Activated gamma-delta T cell treated with Interleukin-2 at 50 U/mL for 16 hours (primary cell): Measurements from ENCODE around the gene VBP1.
"Not testable (repeated sequence)": the region's sequence is repeated elsewhere in the genome, so short reads cannot be mapped to it uniquely, and the experiment has no call there.

ENCODE experiments used
- DNase-seq: peaks from one replicate; pipeline ENCODE4 v3.0.0-alpha.2; 2020

The VBP1 gene

DNA sequence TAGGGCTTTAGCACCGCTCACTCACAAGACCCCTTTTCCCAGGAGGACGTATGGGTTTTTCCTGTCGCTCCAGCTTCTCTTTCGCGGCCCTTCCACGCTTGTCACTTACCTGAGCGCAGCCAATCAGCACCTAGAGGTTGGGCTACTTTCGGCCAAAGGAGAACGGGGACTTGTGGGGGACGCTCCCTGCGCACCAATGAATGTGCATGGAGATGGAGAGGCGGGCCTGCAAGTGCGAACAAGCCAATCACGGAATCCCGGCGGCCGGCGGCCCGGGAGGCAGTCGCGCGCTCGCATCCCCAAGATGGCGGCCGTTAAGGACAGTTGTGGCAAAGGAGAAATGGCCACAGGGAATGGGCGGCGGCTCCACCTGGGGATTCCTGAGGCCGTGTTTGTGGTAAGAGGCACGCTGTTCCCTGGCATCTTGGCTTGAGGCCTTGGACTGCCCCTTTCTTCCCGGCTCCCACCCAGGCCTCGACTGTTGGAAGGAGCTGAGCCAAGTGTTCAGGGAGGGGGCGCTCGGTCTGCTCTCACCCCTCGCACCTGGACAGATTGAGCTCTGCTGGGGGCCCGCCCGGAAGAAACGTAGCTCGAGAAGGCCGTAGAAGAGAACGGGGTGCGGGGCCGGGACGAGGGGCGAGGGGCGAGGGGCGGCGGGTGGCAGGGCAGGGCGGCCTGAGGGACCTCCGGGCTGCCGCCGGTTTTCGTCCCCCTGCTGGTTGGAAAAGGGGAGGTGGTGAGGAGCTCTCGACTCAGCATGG is at the start of gene VBP1:
TSS of gene VBP1 (plus strand) at position 282 of the 761 bp plus-strand sequence. CDS start at position 305, 23 bp downstream.
- DNase-seq: peak; percentile 82

GRCh38 chrX:155169881-155170280 is 46.4 kb upstream of the VBP1 start:
- DNase-seq: no peak

DNA sequence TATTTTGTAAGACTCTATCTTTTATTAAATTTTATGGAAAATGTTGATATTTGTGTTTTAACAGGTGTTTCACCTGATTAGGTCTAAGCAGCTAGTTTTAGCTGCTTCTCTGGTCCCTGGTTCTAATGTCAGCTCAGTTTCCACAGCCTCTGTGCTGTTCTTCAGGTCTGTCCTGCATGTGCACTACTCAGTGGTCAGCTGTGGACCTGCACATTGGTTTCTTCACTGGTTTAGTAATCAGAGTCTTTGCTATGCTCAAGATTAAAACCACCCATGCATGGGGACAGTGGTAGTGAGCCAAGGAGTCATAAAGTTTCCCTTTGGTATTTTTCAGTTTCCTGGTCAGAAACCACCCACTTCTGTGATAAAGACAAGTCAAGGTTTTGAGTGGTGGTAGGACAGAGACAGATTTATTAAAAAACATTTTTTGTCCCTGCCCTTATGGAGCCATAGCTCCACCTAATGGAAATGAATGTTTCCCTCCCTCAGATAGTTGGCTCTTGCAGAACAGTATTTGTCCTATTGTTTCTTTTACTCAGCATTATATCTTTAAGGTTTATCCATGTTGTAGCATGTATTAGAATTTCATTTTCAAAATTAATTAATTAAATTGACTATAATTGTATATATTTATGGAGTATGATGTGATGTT is 36.8 kb upstream of the VBP1 start:
- no peak for DNase-seq

DNA sequence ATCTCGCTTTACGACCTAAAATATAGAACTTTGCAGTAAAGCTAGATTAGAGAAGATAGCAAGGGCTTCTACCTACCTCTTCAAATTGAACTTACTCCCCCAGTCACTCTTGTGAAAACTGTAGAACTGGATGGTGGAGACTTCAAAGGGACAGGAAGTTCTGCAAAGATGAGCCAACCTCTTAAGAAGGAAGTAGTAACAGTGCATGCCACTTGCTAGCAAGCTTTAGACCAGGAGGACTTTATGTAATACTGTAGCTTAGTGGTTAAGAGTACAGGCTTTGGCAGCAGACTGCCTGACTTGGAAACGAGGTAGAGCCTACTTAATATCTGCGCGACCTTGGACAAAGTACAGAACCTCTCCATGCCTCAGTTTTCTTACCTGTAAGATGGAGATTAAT is 27.5 kb upstream of the VBP1 start:
- peak; percentile 10 for DNase-seq

DNA sequence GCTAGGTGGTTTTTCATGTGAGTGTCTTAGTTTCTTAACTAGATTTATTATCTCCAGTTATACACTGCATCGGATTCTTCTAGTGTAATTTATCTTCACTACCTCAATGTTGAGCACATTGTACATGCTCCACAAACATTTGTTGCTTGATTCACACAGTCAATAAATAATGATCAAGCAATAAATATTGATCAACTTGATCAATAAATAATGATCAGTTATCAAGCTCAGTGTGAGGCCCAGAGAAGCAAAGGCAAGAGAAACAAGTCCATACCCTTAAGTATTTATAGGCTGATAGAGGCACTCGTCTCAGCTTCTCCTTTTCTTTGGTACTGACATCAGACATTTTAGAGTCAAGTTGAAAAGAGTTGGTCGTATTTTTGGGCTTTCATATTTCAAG is 5.1 kb upstream of the VBP1 start:
- DNase-seq: no peak

DNA sequence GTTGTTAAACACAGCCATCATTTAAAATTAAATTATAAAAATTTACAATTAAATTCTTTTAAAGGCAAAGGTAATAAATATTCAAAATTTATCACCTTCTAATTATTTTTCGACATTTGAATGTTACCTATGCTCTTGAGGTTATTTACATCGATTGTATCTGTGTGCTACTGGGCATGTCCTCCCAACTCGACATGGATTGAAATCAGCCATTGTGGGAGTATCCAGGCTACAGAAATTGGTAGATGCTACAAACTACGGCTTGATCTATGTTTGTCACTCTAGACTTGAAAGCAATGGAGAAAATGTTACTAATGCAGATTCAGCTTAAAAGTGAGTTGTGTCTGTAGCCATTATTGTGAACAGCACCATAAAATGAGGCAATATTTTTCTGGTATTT is 2.5 kb upstream of the VBP1 start:
- DNase-seq: no peak

DNA sequence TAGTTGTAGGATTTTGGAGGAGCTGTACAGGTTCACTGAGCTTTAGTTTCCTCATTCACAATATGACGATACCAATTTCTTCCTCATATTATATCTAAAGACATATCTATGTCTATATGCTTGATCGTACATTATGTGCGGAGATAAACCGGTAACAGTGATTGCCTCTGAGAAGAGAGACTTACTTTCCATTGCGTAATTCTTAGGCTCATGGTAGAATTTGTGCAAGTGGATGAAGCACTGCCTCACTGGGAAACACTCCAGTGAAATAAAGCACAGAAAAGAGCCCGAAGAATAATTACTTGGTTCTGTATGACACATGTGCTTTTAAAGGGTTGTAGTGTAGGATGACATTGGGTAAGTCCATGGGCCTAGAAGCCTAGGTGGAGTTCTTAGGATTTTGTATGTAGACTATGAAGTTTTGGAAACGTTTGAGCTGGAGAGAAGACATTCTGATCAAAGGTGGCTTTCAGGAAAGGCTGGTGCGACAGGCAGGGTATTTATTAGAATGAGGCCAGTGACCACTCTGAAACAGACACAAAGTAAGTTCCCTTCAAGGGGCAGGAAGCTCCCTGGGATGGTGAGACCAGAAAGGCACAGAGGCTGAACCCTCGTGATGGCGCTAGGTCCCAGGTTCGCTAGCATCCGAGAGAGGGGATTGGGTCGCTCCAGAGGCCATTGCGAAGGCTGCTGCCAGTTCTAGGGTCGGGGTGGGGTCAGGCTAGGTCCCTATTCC is 649 bp upstream of the VBP1 start:
- DNase-seq: no peak

DNA sequence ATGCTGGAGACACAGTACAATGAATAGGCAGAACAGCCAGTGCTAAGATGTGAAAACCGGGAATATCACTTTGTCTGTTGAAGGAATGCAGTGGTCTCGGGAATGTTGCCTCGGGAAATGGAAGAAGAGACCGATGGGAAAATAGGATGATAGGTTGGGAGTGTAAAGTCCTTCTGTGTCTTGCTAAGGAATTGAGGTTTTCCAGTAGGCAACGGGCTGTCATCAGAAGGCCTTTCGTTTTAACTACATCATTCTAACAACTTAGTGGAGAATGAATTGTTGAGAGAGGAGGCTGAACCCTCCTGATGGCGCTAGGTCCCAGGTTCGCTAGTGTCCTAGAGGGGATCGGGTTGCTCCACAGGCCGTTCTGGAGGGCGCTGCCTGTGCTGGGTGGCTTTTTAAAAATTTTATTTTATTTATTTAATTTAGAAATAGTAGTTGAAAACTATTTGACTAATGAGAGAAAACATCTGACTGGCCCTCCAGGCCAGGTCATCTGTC is 730 bp downstream of the VBP1 start:
- DNase-seq: no peak

DNA sequence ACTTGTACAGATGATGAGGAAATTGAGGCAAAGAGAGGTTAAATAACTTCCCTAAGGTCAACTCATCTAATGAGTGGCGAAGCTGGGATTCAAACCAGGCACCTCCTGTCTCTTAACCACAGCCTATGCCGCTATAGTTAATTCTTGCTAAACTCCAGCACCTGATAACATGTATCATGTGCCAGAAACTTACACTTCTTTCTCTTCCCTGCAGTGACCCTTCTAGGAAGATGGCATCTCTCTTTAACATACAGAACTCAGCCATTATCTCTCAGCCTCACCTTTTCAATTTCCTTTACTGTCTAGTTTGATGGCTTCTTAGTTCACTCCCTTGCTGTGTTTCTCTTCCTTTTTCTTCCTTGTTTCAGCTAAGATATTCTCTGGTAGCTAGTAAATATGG is 2.5 kb downstream of the VBP1 start:
- DNase-seq: no peak

GRCh38 chrX:155221351-155221750 is 5.1 kb downstream of the VBP1 start:
- no peak for DNase-seq

- not testable (repeated sequence) for DNase-seq
Measured at GRCh38 chrX:155223746-155224145, 7.5 kb downstream of the VBP1 start.

DNA sequence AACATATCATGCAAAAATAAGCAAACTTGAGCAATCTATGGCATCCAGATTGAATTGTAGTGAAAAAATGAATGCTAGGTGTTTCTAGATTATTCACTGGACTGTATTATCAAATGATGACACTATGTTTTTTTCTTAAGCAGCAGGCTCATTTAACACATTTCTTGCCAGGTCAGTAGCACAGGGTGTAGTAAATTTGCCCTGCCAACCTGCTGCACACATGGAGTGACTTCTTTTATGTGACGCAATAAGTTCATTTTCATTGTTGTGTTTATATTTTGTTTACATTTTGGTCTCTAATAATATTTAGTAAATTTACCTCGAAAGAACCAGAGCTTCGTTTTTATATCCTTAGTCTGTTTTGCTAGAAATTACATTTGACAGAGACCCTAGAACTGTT is 9.5 kb downstream of the VBP1 start:
- no peak for DNase-seq

- no peak for DNase-seq
Measured at GRCh38 chrX:155231163-155231562, 14.9 kb downstream of the VBP1 start.

DNA sequence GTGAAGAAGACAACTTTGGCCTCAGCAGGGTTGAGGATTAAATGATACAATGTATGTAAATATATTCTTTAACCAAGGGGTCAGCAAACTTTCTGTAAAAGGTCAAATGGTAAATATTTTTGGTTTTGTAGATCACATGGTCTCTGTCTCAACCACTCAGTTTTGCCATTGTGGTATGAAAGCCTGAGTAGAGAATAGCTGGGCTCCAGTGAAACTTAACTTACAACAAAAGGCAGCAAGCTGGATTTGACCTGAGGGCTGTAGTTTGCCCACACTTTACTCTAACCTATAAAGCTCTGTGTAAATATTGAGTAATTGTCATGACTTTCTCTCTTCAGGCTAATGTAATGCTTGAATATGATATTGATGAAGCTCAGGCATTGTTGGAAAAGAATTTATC is 19.6 kb downstream of the VBP1 start:
- no peak for DNase-seq

DNA sequence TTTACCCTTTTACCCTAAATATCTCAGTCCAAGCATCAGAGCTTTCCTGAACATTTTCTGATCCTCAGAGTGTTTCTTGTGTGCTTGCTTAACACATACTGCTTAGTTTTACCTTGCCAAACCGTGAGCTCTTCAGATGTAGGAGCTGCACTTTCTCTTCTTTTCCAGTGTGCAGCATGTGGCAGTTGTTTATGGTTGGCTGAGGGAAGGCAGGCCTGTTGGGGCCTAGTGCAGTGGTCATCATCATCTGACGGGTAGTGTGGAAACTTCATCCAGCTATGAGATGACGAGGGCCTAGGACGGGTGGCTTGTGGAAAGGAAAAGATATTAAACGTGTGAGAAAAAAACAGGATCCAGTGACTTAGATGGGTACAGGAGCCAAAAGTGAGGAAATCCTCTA is 21.5 kb downstream of the VBP1 start:
- no peak for DNase-seq

DNA sequence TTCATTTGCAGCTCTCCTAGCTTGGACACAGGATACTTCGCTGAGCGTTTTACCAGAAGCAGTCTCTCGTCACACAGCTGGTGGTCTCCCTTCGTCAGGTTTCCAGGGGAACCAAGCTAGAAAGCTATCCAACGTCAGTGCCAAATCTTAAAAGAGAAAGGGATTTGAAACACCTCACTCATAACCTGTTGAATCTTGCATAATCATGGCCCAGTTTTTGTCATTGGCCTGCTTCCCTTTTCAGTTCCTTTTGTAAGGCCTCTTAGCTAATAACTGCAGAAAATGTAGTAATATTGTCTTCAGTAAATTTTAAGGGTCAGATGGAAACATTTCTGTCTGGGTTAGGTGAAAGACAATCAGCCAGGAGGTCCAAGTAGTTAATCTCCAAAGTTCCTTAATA is 26.0 kb downstream of the VBP1 start:
- no peak for DNase-seq

DNA sequence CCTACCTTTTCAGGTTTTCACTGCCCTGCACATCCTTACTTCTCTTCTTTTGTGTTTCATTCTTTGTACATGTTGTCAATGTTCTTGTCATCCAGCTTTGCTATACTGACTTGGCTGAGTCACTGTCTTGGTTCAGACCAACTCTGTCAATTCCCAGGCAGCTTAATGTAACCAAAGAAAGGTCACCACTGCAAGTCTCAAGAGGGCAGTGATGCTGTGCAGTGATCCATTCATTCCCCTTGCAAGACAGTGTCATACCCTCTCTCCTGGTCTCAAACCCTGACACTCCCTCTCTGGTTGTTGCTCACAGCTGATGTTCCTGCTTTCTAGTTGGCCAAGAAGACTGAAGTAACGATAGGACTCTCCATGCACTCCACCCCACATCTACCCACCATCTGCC is 30.5 kb downstream of the VBP1 start:
- no peak for DNase-seq

GRCh38 chrX:155247497-155247896 is 31.2 kb downstream of the VBP1 start:
- DNase-seq: no peak

GRCh38 chrX:155251391-155251790 is 35.1 kb downstream of the VBP1 start:
- no peak for DNase-seq

- DNase-seq: no peak
Measured at GRCh38 chrX:155259752-155260151, 43.5 kb downstream of the VBP1 start.

GRCh38 chrX:155262970-155263754 is 46.9 kb downstream of the VBP1 start:
- DNase-seq: no peak

GRCh38 chrX:155263854-155264628 is 47.8 kb downstream of the VBP1 start, which contains the start of gene RAB39B:
RAB39B (minus strand) TSS chrX:155264491; CDS start chrX:155264288, 203 bp downstream.
- peak; percentile 58 for DNase-seq
